Uterus (tissue), 2 donors: ENCODE results near the gene ADAM23.

Experiments
- POLR2A ChIP-seq, 2 donors: fragments of 450-650 bp; IDR thresholded peaks; one replicate each; pipeline ENCODE4 v1.6.1; 2016; ENCODE audit warnings: antibody characterized with exemption in 2 of 2, mild to moderate bottlenecking in 1 of 2, moderate library complexity in 1 of 2
- TF ChIP-seq, protein P1 (sequence below), 4 experiments: fragments of 200-600 bp in 2 of 4; fragments of 450-650 bp in 2 of 4; sonication (generic) in 2 of 4; IDR thresholded peaks; one replicate each; pipeline ENCODE4 v1.5.1; 2016 to 2019; ENCODE audit warnings: antibody characterized with exemption in 4 of 4, mild to moderate bottlenecking in 2 of 4, moderate library complexity in 1 of 4

DNA sequence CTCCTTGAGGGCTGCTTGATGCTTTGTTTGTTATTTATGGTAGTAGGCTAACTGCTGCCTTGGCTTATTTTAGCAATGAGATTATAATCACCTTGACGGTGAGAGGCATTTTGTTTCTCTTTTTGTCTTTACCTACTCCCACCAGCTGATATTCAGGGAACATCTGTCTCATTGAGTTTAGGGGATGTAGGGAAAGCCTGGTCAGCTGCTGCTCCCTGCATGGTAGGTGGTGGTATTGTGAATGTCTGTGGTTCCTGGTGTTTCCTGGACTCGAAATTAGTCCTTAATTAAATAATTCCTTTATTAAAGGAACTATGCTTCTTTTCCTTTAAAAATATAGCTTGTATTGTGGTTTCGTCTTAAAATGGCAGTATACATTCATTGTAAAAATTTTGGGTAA is 77.8 kb downstream of the ADAM23 start:
- TF ChIP-seq, protein P1, sequence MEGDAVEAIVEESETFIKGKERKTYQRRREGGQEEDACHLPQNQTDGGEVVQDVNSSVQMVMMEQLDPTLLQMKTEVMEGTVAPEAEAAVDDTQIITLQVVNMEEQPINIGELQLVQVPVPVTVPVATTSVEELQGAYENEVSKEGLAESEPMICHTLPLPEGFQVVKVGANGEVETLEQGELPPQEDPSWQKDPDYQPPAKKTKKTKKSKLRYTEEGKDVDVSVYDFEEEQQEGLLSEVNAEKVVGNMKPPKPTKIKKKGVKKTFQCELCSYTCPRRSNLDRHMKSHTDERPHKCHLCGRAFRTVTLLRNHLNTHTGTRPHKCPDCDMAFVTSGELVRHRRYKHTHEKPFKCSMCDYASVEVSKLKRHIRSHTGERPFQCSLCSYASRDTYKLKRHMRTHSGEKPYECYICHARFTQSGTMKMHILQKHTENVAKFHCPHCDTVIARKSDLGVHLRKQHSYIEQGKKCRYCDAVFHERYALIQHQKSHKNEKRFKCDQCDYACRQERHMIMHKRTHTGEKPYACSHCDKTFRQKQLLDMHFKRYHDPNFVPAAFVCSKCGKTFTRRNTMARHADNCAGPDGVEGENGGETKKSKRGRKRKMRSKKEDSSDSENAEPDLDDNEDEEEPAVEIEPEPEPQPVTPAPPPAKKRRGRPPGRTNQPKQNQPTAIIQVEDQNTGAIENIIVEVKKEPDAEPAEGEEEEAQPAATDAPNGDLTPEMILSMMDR (IDR thresholded peaks at IDR 0.05), result no peak
- TF ChIP-seq POLR2A (IDR thresholded peaks at IDR 0.05), result no peak
